Measurements from ENCODE around the gene KBTBD6. TPM values are rescaled to one million over a fixed set of nuclear protein-coding genes. Genes with fewer than 3 reads are reported as not detected.

Gene KBTBD6
- total and polyA plus RNA-seq, 2 of the 8 experiments (the other 6 are each of a cell fraction or from before 2014, with no cell fraction given) = 4.5 to 11.3 TPM

DNA sequence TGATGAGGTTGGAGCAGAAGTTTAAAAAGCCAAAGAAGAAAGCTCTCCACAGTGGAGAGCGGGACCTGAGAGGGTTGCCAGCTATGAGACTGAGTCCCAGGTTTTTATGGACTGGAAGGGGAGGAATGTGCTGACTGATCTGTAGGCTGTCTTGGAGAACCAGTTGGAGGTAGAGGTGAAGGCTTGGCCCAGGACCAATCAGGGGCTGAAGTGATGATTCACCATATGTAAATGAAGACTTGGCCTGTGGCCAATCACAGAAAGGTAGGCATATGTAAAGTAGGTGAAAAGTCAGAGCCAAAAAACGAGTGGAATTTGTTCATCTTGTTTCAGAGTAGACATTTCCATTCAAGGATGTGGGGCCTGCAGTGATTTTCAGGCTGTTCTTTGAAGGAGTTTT lies 17.5 kb upstream of the KBTBD6 start:
- H3K27ac ChIP-seq (ENCODE audit: low read depth, low read length) = no peak overlapping the region
- H2BK120ac ChIP-seq (replicated peaks; ENCODE audit: low read depth, low read length) = no peak overlapping the region
- ChIA-PET CTCF (ENCODE audit: partially characterized antibody) (interaction anchor here (0.6 to 0.7 kb wide), 2 partner anchors 37 to 778 kb away, joined by 3 to 4 read pairs; no protein-coding TSS in a partner anchor), POLR2A (ENCODE audit: partially characterized antibody) (no interaction called here)
- DNase-seq (ENCODE audit: low read depth in 1 of 2, low spot score in 2 of 2) (no peak), FAIRE-seq (no peak)
- no peak overlapping the region for H4K8ac ChIP-seq (ENCODE audit: extremely low read depth, insufficient read depth, low read length)
- no peak overlapping the region for H4K91ac ChIP-seq (replicated peaks; ENCODE audit: insufficient read length, low read length)
- H3K14ac ChIP-seq (ENCODE audit: insufficient read length) = no peak overlapping the region
- H3K4me1 ChIP-seq (replicated peaks in 1 of 4; ENCODE audit: control insufficient read depth in 3 of 4, insufficient read depth in 4 of 4, low read length in 3 of 4) = no peaks in the 10 kb centered on the region
- H3K4me2 ChIP-seq (ENCODE audit: insufficient read depth in 1 of 2, low read depth in 2 of 2, low read length in 2 of 2) = no peak overlapping the region
- H3K23me2 ChIP-seq (ENCODE audit: low read depth, low read length) = no peaks in the 10 kb centered on the region
- H2BK5ac ChIP-seq (ENCODE audit: low read depth, low read length) = no peak overlapping the region
- H2AFZ ChIP-seq (ENCODE audit: low read length) = no peak overlapping the region
- H3K4ac ChIP-seq (replicated peaks; ENCODE audit: insufficient read length, low read depth, low read length) = no peak overlapping the region
- H3K79me2 ChIP-seq (ENCODE audit: control insufficient read depth in 1 of 2, insufficient read depth in 2 of 2, low read length in 2 of 2) = no peaks in the 10 kb centered on the region
- no peak overlapping the region for H3K4me3 ChIP-seq (ENCODE audit: extremely low read depth in 1 of 4, insufficient read depth in 2 of 4, low read depth in 3 of 4, low read length in 4 of 4)
- H3K27me3 ChIP-seq (replicated peaks in 1 of 4; ENCODE audit: control insufficient read depth in 3 of 4, extremely low read depth in 1 of 4, insufficient read depth in 3 of 4, low read length in 3 of 4) = no peaks in the 10 kb centered on the region
- H2BK20ac ChIP-seq (ENCODE audit: low read length) = no peak overlapping the region
- H3K23ac ChIP-seq (ENCODE audit: insufficient read length) = no peak overlapping the region
- WGBS, 2 experiments (ENCODE audit: extremely low coverage in 1 of 2, insufficient coverage in 1 of 2, insufficient read length in 1 of 2, insufficient replicate concordance in 2 of 2, low coverage in 1 of 2, low lambda C conversion rate in 2 of 2, missing lambda C conversion rate in 1 of 2) = 89% methylated on average over 2 of the region's 2 CpGs; no CpG with 5 or more reads in 1 of the 2 experiments
- H4K20me1 ChIP-seq (replicated peaks in 1 of 2; ENCODE audit: control insufficient read depth in 1 of 2, insufficient read depth in 2 of 2, low read length in 2 of 2) = no peaks in the 10 kb centered on the region
- no peak overlapping the region for H4K5ac ChIP-seq (ENCODE audit: insufficient read length, low read depth, low read length)
- H2BK15ac ChIP-seq (ENCODE audit: low read length) = no peak overlapping the region
- no peak overlapping the region for H3K9ac ChIP-seq (replicated peaks in 1 of 4; ENCODE audit: extremely low read depth in 1 of 4, low read depth in 3 of 4, low read length in 3 of 4)
- no peak overlapping the region for H2AK5ac ChIP-seq (ENCODE audit: low read depth, low read length)
- no peaks in the 10 kb centered on the region for H3K79me1 ChIP-seq (ENCODE audit: low read depth, low read length)
- H3K18ac ChIP-seq (ENCODE audit: extremely low read depth, low read length) = no peak overlapping the region
- H3K9me3 ChIP-seq (ENCODE audit: insufficient read depth in 2 of 2, low read depth in 1 of 2, low read length in 1 of 2) = peaks cover 30 to 37% of the 10 kb centered on the region in 2 experiments
- peaks cover 0 to 20% (median 5%) of the 10 kb centered on the region in 4 experiments; a peak in 4 of 8 replicates for H3K36me3 ChIP-seq (ENCODE audit: control insufficient read depth in 2 of 4, insufficient read depth in 4 of 4, low read length in 3 of 4)
- H3K56ac ChIP-seq (replicated peaks; ENCODE audit: insufficient read length, low read depth, low read length) = no peak overlapping the region
- H2BK12ac ChIP-seq (ENCODE audit: low read depth, low read length) = no peak overlapping the region
- no peak for TF ChIP-seq SAP30 (IDR thresholded peaks at IDR 0.05; ENCODE audit: insufficient read depth, insufficient replicate concordance, low read length)

Measured in H1 (cell line).